ENCODE results near the gene PRF1. TPM values are rescaled to one million over a fixed set of nuclear protein-coding genes. Genes with fewer than 3 reads are reported as not detected.

The PRF1 gene
- total and polyA plus RNA-seq, 10 donors = 6.6 to 79.6 (median 54.6) TPM

DNA sequence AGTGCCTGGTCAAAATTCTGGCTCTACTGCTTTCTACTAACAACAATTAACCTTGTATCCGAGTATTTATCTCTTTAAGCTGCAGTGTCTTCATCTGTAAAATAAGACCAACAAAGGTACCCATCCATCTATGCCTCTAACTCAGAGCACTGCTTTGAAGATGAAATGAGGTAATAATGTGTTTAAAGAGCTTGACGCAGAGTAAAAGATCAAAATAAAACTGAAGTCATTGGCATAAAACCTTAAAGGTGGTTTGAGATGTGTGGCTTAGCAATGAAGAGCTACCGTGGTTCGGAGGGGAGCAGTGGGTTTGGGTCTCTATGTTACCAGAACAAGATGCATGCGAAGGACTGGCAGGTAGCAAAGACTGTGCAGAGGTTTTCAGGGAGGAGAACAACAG lies 16.1 kb upstream of the PRF1 start:
- Histone ChIP-seq H3K27me3 (replicated peaks in 1 of 7) (no peaks in the 10 kb centered on the region), H3K9me3 (peaks cover 0 to 32% (median 19%) of the 10 kb centered on the region in 8 donors), H3K4me1 (peaks cover 0 to 9% (median 0%) of the 10 kb centered on the region in 6 donors), H3K4me3 (no peak overlapping the region), H3K27ac (peak overlapping the region in 2 of 8 donors; percentile 5 to 72), H3K36me3 (no peaks in the 10 kb centered on the region)
- DNase-seq = no peak
- 85 to 94% (median 92%) methylated on average over 5 of the region's 5 CpGs for WGBS, 5 donors
- intact Hi-C loops (cut with DNase I; ENCODE audit: low total_unique reads) = no loop called here
- no peak for TF ChIP-seq POLR2AphosphoS5 (IDR thresholded peaks at IDR 0.05)
- TF ChIP-seq, protein P1, sequence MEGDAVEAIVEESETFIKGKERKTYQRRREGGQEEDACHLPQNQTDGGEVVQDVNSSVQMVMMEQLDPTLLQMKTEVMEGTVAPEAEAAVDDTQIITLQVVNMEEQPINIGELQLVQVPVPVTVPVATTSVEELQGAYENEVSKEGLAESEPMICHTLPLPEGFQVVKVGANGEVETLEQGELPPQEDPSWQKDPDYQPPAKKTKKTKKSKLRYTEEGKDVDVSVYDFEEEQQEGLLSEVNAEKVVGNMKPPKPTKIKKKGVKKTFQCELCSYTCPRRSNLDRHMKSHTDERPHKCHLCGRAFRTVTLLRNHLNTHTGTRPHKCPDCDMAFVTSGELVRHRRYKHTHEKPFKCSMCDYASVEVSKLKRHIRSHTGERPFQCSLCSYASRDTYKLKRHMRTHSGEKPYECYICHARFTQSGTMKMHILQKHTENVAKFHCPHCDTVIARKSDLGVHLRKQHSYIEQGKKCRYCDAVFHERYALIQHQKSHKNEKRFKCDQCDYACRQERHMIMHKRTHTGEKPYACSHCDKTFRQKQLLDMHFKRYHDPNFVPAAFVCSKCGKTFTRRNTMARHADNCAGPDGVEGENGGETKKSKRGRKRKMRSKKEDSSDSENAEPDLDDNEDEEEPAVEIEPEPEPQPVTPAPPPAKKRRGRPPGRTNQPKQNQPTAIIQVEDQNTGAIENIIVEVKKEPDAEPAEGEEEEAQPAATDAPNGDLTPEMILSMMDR (IDR thresholded peaks at IDR 0.05 in 8 of 11, conservative IDR thresholded peaks at IDR 0.05 in 3 of 11) = no peak
- TF ChIP-seq POLR2A (IDR thresholded peaks at IDR 0.05) = no peak

DNA sequence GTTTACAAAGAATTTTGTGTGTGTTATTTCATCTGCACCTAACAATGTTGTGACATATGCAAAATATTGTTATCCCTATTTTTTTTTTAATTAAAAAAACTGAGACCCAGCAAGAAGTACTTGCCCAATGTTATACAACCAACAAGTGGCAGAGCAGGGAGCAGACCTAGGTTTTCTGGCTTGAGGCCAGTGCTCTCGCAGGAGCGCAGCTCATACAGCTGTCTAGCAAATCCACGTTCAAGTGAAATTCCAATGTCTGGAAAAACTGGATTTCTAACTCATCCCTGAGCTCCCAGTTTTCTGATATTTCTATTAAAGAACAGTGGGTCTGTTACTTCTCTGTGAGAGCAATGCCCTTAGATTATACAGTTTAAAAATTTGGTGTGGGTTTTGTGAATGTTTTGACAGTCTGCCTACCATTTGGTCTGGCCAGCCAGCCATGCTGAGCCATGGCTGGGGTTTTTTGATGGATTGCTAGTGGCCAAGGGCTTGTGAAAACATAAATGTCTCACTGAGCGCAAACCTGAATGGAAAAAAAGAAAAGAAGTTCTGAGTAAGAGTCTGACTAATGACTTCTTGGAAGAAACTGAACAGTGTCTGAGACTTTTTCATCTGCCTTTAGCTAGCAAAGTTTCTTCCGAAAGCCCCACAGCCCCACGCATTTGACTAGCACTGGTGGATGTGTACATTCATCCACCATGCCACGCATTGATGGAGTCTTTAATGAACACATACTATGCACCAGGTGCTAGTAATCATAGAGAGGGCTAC lies 15.4 kb upstream of the PRF1 start:
- no peak for DNase-seq

DNA sequence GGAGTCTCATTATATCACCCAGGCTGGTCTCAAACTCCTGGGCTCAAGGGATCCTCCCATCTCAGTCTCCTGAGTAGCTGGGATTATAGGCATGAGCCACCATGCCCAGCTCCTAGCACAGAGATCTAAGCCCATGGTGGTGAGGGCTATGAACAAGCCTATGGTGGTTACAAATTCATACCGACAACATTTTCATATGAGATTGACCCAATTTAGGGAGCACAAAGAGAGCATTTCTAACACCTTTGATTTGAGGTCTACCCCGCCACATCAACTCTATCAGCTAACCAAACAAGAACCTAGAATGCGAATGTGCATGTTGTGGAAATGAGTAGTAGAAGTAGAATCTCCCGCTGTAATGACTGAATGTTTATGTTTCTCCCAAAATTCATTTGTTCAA lies 14.2 kb upstream of the PRF1 start:
- H3K4me1 ChIP-seq = peaks cover 0 to 9% (median 0%) of the 10 kb centered on the region in 6 donors
- no peaks in the 10 kb centered on the region for H3K27me3 ChIP-seq (replicated peaks in 1 of 7)
- DNase-seq = no peak
- H3K27ac ChIP-seq = peak overlapping the region in 4 of 8 donors; percentile 12 to 72 (median 51)
- H3K9me3 ChIP-seq = peaks cover 0 to 23% (median 19%) of the 10 kb centered on the region in 8 donors
- H3K4me3 ChIP-seq = no peak overlapping the region
- 84 to 92% (median 88%) methylated on average over 4 of the region's 4 CpGs for WGBS, 5 donors
- no peaks in the 10 kb centered on the region for H3K36me3 ChIP-seq
- no peak for TF ChIP-seq POLR2AphosphoS5 (IDR thresholded peaks at IDR 0.05)
- TF ChIP-seq, protein P1 (IDR thresholded peaks at IDR 0.05 in 8 of 11, conservative IDR thresholded peaks at IDR 0.05 in 3 of 11) = no peak
- TF ChIP-seq POLR2A (IDR thresholded peaks at IDR 0.05) = no peak
- intact Hi-C loops (cut with DNase I; ENCODE audit: low total_unique reads) = no loop called here

More for the DNA sequence above, 15.4 kb upstream of the PRF1 start:
- Histone ChIP-seq H3K27me3 (replicated peaks in 1 of 7) (no peaks in the 10 kb centered on the region), H3K4me3 (no peak overlapping the region), H3K4me1 (peaks cover 0 to 9% (median 0%) of the 10 kb centered on the region in 6 donors), H3K9me3 (peaks cover 0 to 28% (median 19%) of the 10 kb centered on the region in 8 donors), H3K27ac (peak overlapping the region in 3 of 8 donors; percentile 5 to 72 (median 52)), H3K36me3 (no peaks in the 10 kb centered on the region)
- intact Hi-C loops (cut with DNase I; ENCODE audit: low total_unique reads) = no loop called here
- 73 to 91% (median 87%) methylated on average over 7 of the region's 7 CpGs for WGBS, 5 donors
- TF ChIP-seq, protein P1 (IDR thresholded peaks at IDR 0.05 in 8 of 11, conservative IDR thresholded peaks at IDR 0.05 in 3 of 11) = no peak
- TF ChIP-seq POLR2A (IDR thresholded peaks at IDR 0.05) (no peak), POLR2AphosphoS5 (IDR thresholded peaks at IDR 0.05) (no peak)

- Histone ChIP-seq H3K27ac (peak overlapping the region in 4 of 8 donors; percentile 12 to 72 (median 51)), H3K4me3 (no peak overlapping the region), H3K4me1 (peaks cover 0 to 9% (median 0%) of the 10 kb centered on the region in 6 donors), H3K27me3 (replicated peaks in 1 of 7) (no peaks in the 10 kb centered on the region), H3K36me3 (no peaks in the 10 kb centered on the region), H3K9me3 (peaks cover 0 to 22% (median 17%) of the 10 kb centered on the region in 8 donors)
- DNase-seq = no peak
- TF ChIP-seq, protein P1 (IDR thresholded peaks at IDR 0.05 in 8 of 11, conservative IDR thresholded peaks at IDR 0.05 in 3 of 11) = no peak
- TF ChIP-seq POLR2AphosphoS5 (IDR thresholded peaks at IDR 0.05) = no peak
- TF ChIP-seq POLR2A (IDR thresholded peaks at IDR 0.05) = no peak
- intact Hi-C loops (cut with DNase I; ENCODE audit: low total_unique reads) = no loop called here
- WGBS, 5 donors = 41 to 51% (median 45%) methylated on average over 7 of the region's 7 CpGs
Observed at GRCh38 chr10:70615784-70616522, 13.4 kb upstream of the PRF1 start.

Data from spleen (tissue), 11 donors.